GM23338 (cell line): ENCODE results near the gene KATNAL2. TPM values are rescaled to one million over a fixed set of nuclear protein-coding genes. Genes with fewer than 3 reads are reported as not detected.

Experiments used
- ATAC-seq: fragments of 200-7000 bp; cut with Tn5 transposase; 3 replicates; pipeline ENCODE4 v1.9.1; 2020
- DNase-seq: peaks from one replicate; pipeline ENCODE4 v3.0.0-alpha.2; 2015; ENCODE audit warnings: low spot score
- H2AFZ ChIP-seq: fragments of 200-600 bp; sonication (generic); 2 replicates; pipeline ENCODE4 v1.8.0; 2016; ENCODE audit warnings: antibody characterized with exemption, mild to moderate bottlenecking, moderate library complexity
- H3F3A ChIP-seq: fragments of 200-600 bp; sonication (generic); replicated peaks from 2 replicates; pipeline ENCODE4 v1.8.0; 2017; ENCODE audit warnings: antibody characterized with exemption, mixed run types, low read depth
- H3K27ac ChIP-seq: fragments of 200-600 bp; sonication (generic); 2 replicates; pipeline ENCODE4 v1.6.1; 2016; ENCODE audit warnings: low read depth
- H3K27me3 ChIP-seq: fragments of 200-600 bp; sonication (generic); 2 replicates; pipeline ENCODE4 v1.8.0; 2016; ENCODE audit warnings: mild to moderate bottlenecking, mixed run types, moderate library complexity; ENCODE audit not compliant: insufficient read depth
- H3K36me3 ChIP-seq: fragments of 200-600 bp; sonication (generic); 2 replicates; pipeline ENCODE4 v1.8.0; 2016; ENCODE audit warnings: mild to moderate bottlenecking; ENCODE audit not compliant: insufficient read depth
- H3K4me1 ChIP-seq: fragments of 200-600 bp; sonication (generic); 2 replicates; pipeline ENCODE4 v1.8.0; 2016; ENCODE audit warnings: mild to moderate bottlenecking, moderate library complexity; ENCODE audit not compliant: insufficient read depth
- H3K4me2 ChIP-seq: fragments of 200-600 bp; sonication (generic); 2 replicates; pipeline ENCODE4 v1.7.1; 2017; ENCODE audit warnings: mixed run types
- H3K4me3 ChIP-seq: fragments of 200-600 bp; sonication (generic); 2 replicates; pipeline ENCODE4 v1.6.1; 2016; ENCODE audit warnings: mixed run types
- H3K79me2 ChIP-seq: fragments of 200-600 bp; sonication (generic); replicated peaks from 2 replicates; pipeline ENCODE4 v1.8.0; 2017; ENCODE audit warnings: mild to moderate bottlenecking; ENCODE audit not compliant: insufficient read depth
- H3K9me2 ChIP-seq: fragments of 200-600 bp; sonication (generic); 2 replicates; pipeline ENCODE4 v1.8.0; 2017; ENCODE audit not compliant: insufficient read depth
- H4K20me1 ChIP-seq: fragments of 200-600 bp; sonication (generic); replicated peaks from 2 replicates; pipeline ENCODE4 v1.8.0; 2017; ENCODE audit warnings: mild to moderate bottlenecking; ENCODE audit not compliant: insufficient read depth
- H3K27ac Mint-ChIP-seq: 2 replicates; pipeline ENCODE4 v1.8.0; 2020; ENCODE audit warnings: inconsistent platforms, mild to moderate bottlenecking, moderate library complexity, mixed read lengths
- H3K27me3 Mint-ChIP-seq: 3 replicates; pipeline ENCODE4 v1.8.0; 2022; ENCODE audit warnings: low read depth, mild to moderate bottlenecking, moderate library complexity, mixed read lengths, inconsistent platforms; ENCODE audit not compliant: insufficient read depth, poor library complexity
- H3K36me3 Mint-ChIP-seq: 3 replicates; pipeline ENCODE4 v1.8.0; 2021; ENCODE audit warnings: low read depth, mild to moderate bottlenecking, inconsistent platforms, moderate library complexity, mixed read lengths
- H3K4me1 Mint-ChIP-seq: 3 replicates; pipeline ENCODE4 v1.8.0; 2020; ENCODE audit warnings: mild to moderate bottlenecking, inconsistent platforms, mixed read lengths
- H3K4me3 Mint-ChIP-seq: 3 replicates; pipeline ENCODE4 v1.8.0; 2021; ENCODE audit warnings: moderate library complexity, mild to moderate bottlenecking, inconsistent platforms, mixed read lengths
- H3K9me3 Mint-ChIP-seq: 3 replicates; pipeline ENCODE4 v1.8.0; 2020; ENCODE audit warnings: moderate library complexity, mild to moderate bottlenecking, inconsistent platforms, mixed read lengths
- CTCF ChIP-seq, 2 experiments: fragments of 200-600 bp in 1 of 2; sonication (generic) in 1 of 2; conservative IDR thresholded peaks; 2 replicates each; pipeline versions ENCODE4 v1.5.1 to v1.6.1; 2016 to 2017; ENCODE audit warnings: antibody characterized with exemption in 2 of 2, low read depth in 2 of 2, mild to moderate bottlenecking in 2 of 2, moderate library complexity in 1 of 2
- EZH2 ChIP-seq: fragments of 200-600 bp; sonication (generic); IDR thresholded peaks from one replicate; pipeline ENCODE4 v1.8.0; 2017; ENCODE audit warnings: antibody characterized with exemption, mild to moderate bottlenecking, low read depth; ENCODE audit not compliant: unreplicated experiment
- EZH2phosphoT487 ChIP-seq: fragments of 200-600 bp; sonication (generic); IDR thresholded peaks from one replicate; pipeline ENCODE4 v1.8.1; 2018; ENCODE audit warnings: antibody characterized with exemption; ENCODE audit not compliant: unreplicated experiment
- JUNB ChIP-seq: IDR thresholded peaks from one replicate; pipeline ENCODE4 v1.6.1; 2016; ENCODE audit warnings: antibody characterized with exemption; ENCODE audit not compliant: unreplicated experiment
- NANOG ChIP-seq: IDR thresholded peaks from 2 replicates; pipeline ENCODE4 v1.6.1; 2016; ENCODE audit warnings: antibody characterized with exemption, borderline replicate concordance
- POLR2AphosphoS5 ChIP-seq: IDR thresholded peaks from 2 replicates; pipeline ENCODE4 v1.6.1; 2016; ENCODE audit warnings: antibody characterized with exemption, low read depth
- REST ChIP-seq: IDR thresholded peaks from one replicate; pipeline ENCODE4 v1.6.1; 2018; ENCODE audit warnings: antibody characterized with exemption; ENCODE audit not compliant: unreplicated experiment
- STAT1 ChIP-seq: IDR thresholded peaks from one replicate; pipeline ENCODE4 v1.6.1; 2016; ENCODE audit warnings: antibody characterized with exemption; ENCODE audit not compliant: unreplicated experiment
- ZNF114 ChIP-seq: fragments of 250-450 bp; sonication (Bioruptor Pico); IDR thresholded peaks from 2 replicates; pipeline ENCODE4 v1.5.0; 2020; ENCODE audit warnings: mild to moderate bottlenecking, moderate library complexity
- ZNF331 ChIP-seq: fragments of 250-450 bp; sonication (Bioruptor Pico); IDR thresholded peaks from 2 replicates; pipeline ENCODE4 v1.5.0; 2020; ENCODE audit warnings: low read depth, mild to moderate bottlenecking, moderate library complexity
- ZNF462 ChIP-seq: fragments of 250-450 bp; sonication (Bioruptor Pico); IDR thresholded peaks from 2 replicates; pipeline ENCODE4 v1.5.0; 2020; ENCODE audit warnings: mild to moderate bottlenecking, moderate library complexity
- polyA plus RNA-seq: library from polyadenylated mRNA; unstranded; fragments of >200 nt; fragmentation: Nextera tagmentation; extraction: Ambion mirVana; gene quantifications from 2 replicates; pipeline ENCODE4 v1.2.1, GENCODE V29; 2016
- total RNA-seq: library from RNA; depleted of rRNA; stranded (reverse); fragments of >200 nt; shearing (Covaris generic); gene quantifications from 2 replicates; pipeline ENCODE4 v1.2.3, GENCODE V29; 2014

KATNAL2 gene
- total and polyA plus RNA-seq, 2 experiments from 2014 or later: 11.8 TPM

- TF ChIP-seq STAT1 (no peak), EZH2 (no peak), ZNF331 (no peak), NANOG (no peak), POLR2AphosphoS5 (no peak), REST (no peak), JUNB (no peak)
Measured at GRCh38 chr18:46920067-46920466, 2.7 kb downstream of the KATNAL2 start (continued).

GRCh38 chr18:46920653-46921052 is 3.3 kb downstream of the KATNAL2 start:
- Histone ChIP-seq H2AFZ (no peak overlapping the region), H3K27ac (no peak overlapping the region), H3K4me1 (peaks cover 17% of the 10 kb centered on the region), H3K4me3 (no peak overlapping the region), H3F3A (no peaks in the 10 kb centered on the region), H3K27me3 (no peaks in the 10 kb centered on the region), H3K9me2 (no peaks in the 10 kb centered on the region), H3K79me2 (peaks cover 11% of the 10 kb centered on the region), H4K20me1 (peaks cover 4% of the 10 kb centered on the region; the same call in 1 of the 2 replicates), H3K4me2 (no peak overlapping the region), H3K36me3 (no peaks in the 10 kb centered on the region)
- Mint-ChIP-seq H3K9me3 (peaks cover 22% of the 10 kb centered on the region), H3K4me1 (peaks cover 25% of the 10 kb centered on the region), H3K27me3 (peaks cover 15% of the 10 kb centered on the region), H3K4me3 (no peak overlapping the region), H3K36me3 (peaks cover 22% of the 10 kb centered on the region), H3K27ac (no peak overlapping the region)
- DNase-seq (no peak), ATAC-seq (no peak)
- TF ChIP-seq JUNB (no peak), CTCF (conservative IDR thresholded peaks at IDR 0.05; ENCODE audit: low read depth in 2 of 2) (no peak), ZNF331 (no peak), ZNF462 (CRISPR knock-in tag) (no peak), EZH2phosphoT487 (no peak), REST (no peak), ZNF114 (CRISPR knock-in tag) (no peak)
